ENCODE data around the gene DHRSX. TPM values are rescaled to one million over a fixed set of nuclear protein-coding genes. Genes with fewer than 3 reads are reported as not detected.

DHRSX gene
- total RNA-seq, 2 donors from 2014 or later, result 19.9 to 21.9 TPM

GRCh38 chrX:2516623-2517022, 15.8 kb upstream of the DHRSX start:
- no peaks in the 10 kb centered on the region for H3K27me3 ChIP-seq
- H3K4me1 ChIP-seq, result no peaks in the 10 kb centered on the region
- TF ChIP-seq CTCF (IDR thresholded peaks at IDR 0.05), result no peak
- H3K4me3 ChIP-seq, result no peak overlapping the region
- DNase-seq (ENCODE audit: low spot score), result no peak
- H3K36me3 ChIP-seq, result no peaks in the 10 kb centered on the region
- no peak overlapping the region for H3K27ac ChIP-seq
- no peaks in the 10 kb centered on the region for H3K9me3 ChIP-seq

GRCh38 chrX:2514131-2514530, 13.4 kb upstream of the DHRSX start:
- H3K36me3 ChIP-seq, result no peaks in the 10 kb centered on the region
- H3K4me1 ChIP-seq, result no peaks in the 10 kb centered on the region
- H3K27ac ChIP-seq, result no peak overlapping the region
- no peak overlapping the region for H3K4me3 ChIP-seq
- no peak for TF ChIP-seq CTCF (IDR thresholded peaks at IDR 0.05)
- H3K9me3 ChIP-seq, result no peaks in the 10 kb centered on the region
- no peak for DNase-seq (ENCODE audit: low spot score)
- no peaks in the 10 kb centered on the region for H3K27me3 ChIP-seq

GRCh38 chrX:2513121-2513664, 12.4 kb upstream of the DHRSX start:
- H3K27me3 ChIP-seq, result no peaks in the 10 kb centered on the region
- no peak for TF ChIP-seq CTCF (IDR thresholded peaks at IDR 0.05)
- DNase-seq (ENCODE audit: low spot score), result no peak
- no peak overlapping the region for H3K27ac ChIP-seq
- H3K36me3 ChIP-seq, result no peaks in the 10 kb centered on the region
- H3K9me3 ChIP-seq, result no peaks in the 10 kb centered on the region
- H3K4me1 ChIP-seq, result no peaks in the 10 kb centered on the region
- no peak overlapping the region for H3K4me3 ChIP-seq

GRCh38 chrX:2512501-2512900, 11.7 kb upstream of the DHRSX start:
- TF ChIP-seq CTCF (IDR thresholded peaks at IDR 0.05), result no peak
- no peak overlapping the region for H3K4me3 ChIP-seq
- no peaks in the 10 kb centered on the region for H3K4me1 ChIP-seq
- no peaks in the 10 kb centered on the region for H3K27me3 ChIP-seq
- no peaks in the 10 kb centered on the region for H3K9me3 ChIP-seq
- no peaks in the 10 kb centered on the region for H3K36me3 ChIP-seq
- no peak overlapping the region for H3K27ac ChIP-seq
- DNase-seq (ENCODE audit: low spot score), result no peak

- DNase-seq (ENCODE audit: low spot score), result no peak
- Histone ChIP-seq H3K27ac (no peak overlapping the region), H3K36me3 (no peaks in the 10 kb centered on the region), H3K27me3 (no peaks in the 10 kb centered on the region), H3K9me3 (no peaks in the 10 kb centered on the region), H3K4me3 (no peak overlapping the region), H3K4me1 (no peaks in the 10 kb centered on the region)
- TF ChIP-seq CTCF (IDR thresholded peaks at IDR 0.05), result no peak
Measured at GRCh38 chrX:2511326-2511725, 10.6 kb upstream of the DHRSX start.

- no peaks in the 10 kb centered on the region for H3K4me1 ChIP-seq
- no peak overlapping the region for H3K4me3 ChIP-seq
- H3K27ac ChIP-seq, result no peak overlapping the region
- no peaks in the 10 kb centered on the region for H3K9me3 ChIP-seq
- H3K36me3 ChIP-seq, result no peaks in the 10 kb centered on the region
- no peak for DNase-seq (ENCODE audit: low spot score)
- H3K27me3 ChIP-seq, result no peaks in the 10 kb centered on the region
- TF ChIP-seq CTCF (IDR thresholded peaks at IDR 0.05), result no peak
Measured at GRCh38 chrX:2508648-2509335, 8.0 kb upstream of the DHRSX start.

All from right atrium auricular region (tissue), 2 donors.